OCI-LY7 (cell line): ENCODE results near the gene CCL27. TPM values are rescaled to one million over a fixed set of nuclear protein-coding genes. Genes with fewer than 3 reads are reported as not detected.

Experiments used
- BruUV-seq: library from RNA; stranded (reverse); fragments of 400-500 nt; replicated peaks from 2 replicates; lab custom pipeline; 2021; lab: Mats Ljungman, UMichigan
- CTCF ChIA-PET: fragments of 300-600 bp; sonication (Branson Sonifier 250); formaldehyde crosslinking; loops from one replicate; lab custom pipeline; 2022; ENCODE audit warnings: antibody characterized with exemption; ENCODE audit not compliant: unreplicated experiment; lab: Charles Lee
- POLR2A ChIA-PET: fragments of 300-600 bp; sonication (Branson Sonifier 250); formaldehyde crosslinking; loops from one replicate; lab custom pipeline; 2022; ENCODE audit warnings: antibody characterized with exemption; lab: Charles Lee
- DNase-seq: peaks from one replicate; pipeline ENCODE4 v3.0.0-alpha.2; 2015; ENCODE audit warnings: low spot score
- H2AFZ ChIP-seq: fragments of 200-600 bp; sonication (generic), shearing (Covaris generic); 2 replicates; pipeline ENCODE4 v1.6.1; 2014; ENCODE audit warnings: mild to moderate bottlenecking, antibody characterized with exemption, low read length, moderate library complexity
- H3K27ac ChIP-seq: fragments of 200-600 bp; sonication (generic); 2 replicates; pipeline ENCODE4 v1.5.1; 2014; ENCODE audit warnings: mixed run types, low read depth, mild to moderate bottlenecking, moderate library complexity, low read length, inconsistent platforms; ENCODE audit not compliant: poor library complexity, severe bottlenecking
- H3K36me3 ChIP-seq: fragments of 200-600 bp; sonication (generic); 2 replicates; pipeline ENCODE4 v1.6.1; 2014; ENCODE audit warnings: mild to moderate bottlenecking, antibody characterized with exemption, low read length, moderate library complexity, mixed read lengths; ENCODE audit not compliant: insufficient read depth
- H3K4me1 ChIP-seq: fragments of 200-600 bp; sonication (generic); 2 replicates; pipeline ENCODE4 v1.5.1; 2014; ENCODE audit warnings: mild to moderate bottlenecking, low read length; ENCODE audit not compliant: insufficient read depth, poor library complexity, severe bottlenecking
- H3K4me2 ChIP-seq: fragments of 200-600 bp; sonication (generic); 2 replicates; pipeline ENCODE4 v1.6.1; 2014; ENCODE audit warnings: mild to moderate bottlenecking, low read length
- H3K4me3 ChIP-seq: fragments of 200-600 bp; sonication (generic); 2 replicates; pipeline ENCODE4 v1.5.1; 2014; ENCODE audit warnings: mild to moderate bottlenecking, low read depth, low read length; ENCODE audit not compliant: poor library complexity, severe bottlenecking
- H3K79me2 ChIP-seq: fragments of 200-600 bp; sonication (generic); 2 replicates; pipeline ENCODE4 v1.6.1; 2016; ENCODE audit warnings: low read depth, mild to moderate bottlenecking, low read length, moderate library complexity, mixed read lengths; ENCODE audit not compliant: insufficient read depth
- H3K9me2 ChIP-seq: fragments of 200-600 bp; sonication (generic); 2 replicates; pipeline ENCODE4 v1.6.1; 2016; ENCODE audit warnings: mild to moderate bottlenecking, low read length, mixed read lengths; ENCODE audit not compliant: insufficient read depth
- H3K9me3 ChIP-seq: fragments of 200-600 bp; sonication (generic); 2 replicates; pipeline ENCODE4 v1.6.1; 2014; ENCODE audit warnings: mild to moderate bottlenecking, mixed run types, low read length, mixed read lengths
- H4K20me1 ChIP-seq: fragments of 200-600 bp; sonication (generic); 2 replicates; pipeline ENCODE4 v1.6.1; 2014; ENCODE audit warnings: mild to moderate bottlenecking, antibody characterized with exemption, low read length, moderate library complexity, mixed read lengths; ENCODE audit not compliant: insufficient read depth
- CTCF ChIP-seq: fragments of 200-600 bp; sonication (generic); conservative IDR thresholded peaks from 2 replicates; pipeline ENCODE4 v1.5.1; 2014; ENCODE audit warnings: mild to moderate bottlenecking, antibody characterized with exemption, low read length, moderate library complexity, mixed read lengths
- EZH2phosphoT487 ChIP-seq: fragments of 200-600 bp; sonication (generic); IDR thresholded peaks from 2 replicates; pipeline ENCODE4 v1.6.1; 2018; ENCODE audit warnings: low read depth, borderline replicate concordance, mild to moderate bottlenecking, mixed run types, antibody characterized with exemption, low read length, moderate library complexity, mixed read lengths
- intact Hi-C: fragments of 100-400 bp; cut with micrococcal nuclease; formaldehyde crosslinking; loops from one replicate; pipeline ENCODE4 v1.10.0; 2022; ENCODE audit not compliant: unreplicated experiment
- total RNA-seq, 2 experiments: library from RNA; depleted of rRNA in 1 of 2; stranded (reverse); fragments of >200 nt in 1 of 2; shearing (Covaris generic) in 1 of 2; gene quantifications; 2 replicates each; pipeline ENCODE4 v1.2.3, GENCODE V29; 2014 to 2022

CCL27 gene
- total RNA-seq, 2 experiments from 2014 or later = 0.42 TPM; not detected in 1

- no TSS peak for BruUV-seq
- no peaks in the 10 kb centered on the region for H4K20me1 ChIP-seq
Measured at GRCh38 chr9:34669809-34670562, 7.5 kb upstream of the CCL27 start.

GRCh38 chr9:34665381-34666250 lies 3.2 kb upstream of the CCL27 start:
- no peaks in the 10 kb centered on the region for H3K9me2 ChIP-seq
- POLR2A ChIA-PET = interaction anchor here (0.6 to 2.1 kb wide), 5 partner anchors 19 to 433 kb away, joined by 3 to 9 read pairs (median 5); partner anchors contain the start of genes GALT and SIGMAR1
- H3K4me1 ChIP-seq = peaks cover 13% of the 10 kb centered on the region
- H3K9me3 ChIP-seq = no peaks in the 10 kb centered on the region
- BruUV-seq = TSS peak; percentile 62
- intact Hi-C loops = loop anchor here (1.0 kb wide), 1 partner anchor 19 kb away; the partner anchor contains the start of gene GALT
- DNase-seq = peak; percentile 95
- H4K20me1 ChIP-seq = no peaks in the 10 kb centered on the region
- TF ChIP-seq CTCF (no peak), EZH2phosphoT487 (no peak)
- peak overlapping the region; percentile 100 for H3K4me2 ChIP-seq
- CTCF ChIA-PET = interaction anchor here (0.5 to 1.2 kb wide), 6 partner anchors 19 to 1091 kb away, joined by 3 to 8 read pairs (median 4); partner anchors contain the start of gene GALT
- H3K27ac ChIP-seq = peak overlapping the region; percentile 82
- peak overlapping the region; percentile 78 for H2AFZ ChIP-seq
- peaks cover 5% of the 10 kb centered on the region; the same call in 1 of the 2 replicates for H3K36me3 ChIP-seq
- peak overlapping the region; percentile 96 for H3K4me3 ChIP-seq
- H3K79me2 ChIP-seq = no peaks in the 10 kb centered on the region

More at GRCh38 chr9:34669809-34670562, 7.5 kb upstream of the CCL27 start:
- peaks cover 7% of the 10 kb centered on the region for H3K4me1 ChIP-seq
- CTCF ChIA-PET = no interaction called here
- H3K9me2 ChIP-seq = no peaks in the 10 kb centered on the region
- intact Hi-C loops = no loop called here
- H3K4me2 ChIP-seq = no peak overlapping the region
- no peaks in the 10 kb centered on the region for H3K79me2 ChIP-seq
- H3K27ac ChIP-seq = no peak overlapping the region
- POLR2A ChIA-PET = no interaction called here
- no peaks in the 10 kb centered on the region for H3K9me3 ChIP-seq
- H2AFZ ChIP-seq = no peak overlapping the region
- H3K36me3 ChIP-seq = peaks cover 5% of the 10 kb centered on the region; the same call in 1 of the 2 replicates
- TF ChIP-seq EZH2phosphoT487 = no peak
- TF ChIP-seq CTCF = no peak
- no peak overlapping the region for H3K4me3 ChIP-seq
- no peak for DNase-seq
